Activated CD8-positive, alpha-beta T cell treated with anti-CD3 and anti-CD28 coated beads for 36 hours (primary cell): Measurements from ENCODE around the gene ZBED1. TPM values are rescaled to one million over a fixed set of nuclear protein-coding genes. Genes with fewer than 3 reads are reported as not detected.
"Not testable (repeated sequence)": the region's sequence is repeated elsewhere in the genome, so short reads cannot be mapped to it uniquely, and the experiment has no call there.

Experiments
- ATAC-seq: fragments of 200-7000 bp; cut with Tn5 transposase; one replicate; pipeline ENCODE4 v1.10.0; 2021; ENCODE audit warnings: mild to moderate bottlenecking, moderate library complexity
- CTCF ChIA-PET: fragments of 350-600 bp; sonication (Branson Sonifier 250); formaldehyde crosslinking; loops from one replicate; lab custom pipeline; 2021; ENCODE audit warnings: antibody characterized with exemption; lab: Charles Lee
- POLR2A ChIA-PET: fragments of 350-600 bp; sonication (Branson Sonifier 250); formaldehyde crosslinking; loops from one replicate; lab custom pipeline; 2021; ENCODE audit warnings: antibody characterized with exemption; lab: Charles Lee
- DNase-seq: peaks from one replicate; pipeline ENCODE4 v3.0.0-alpha.2; 2020
- H3K27ac Mint-ChIP-seq: one replicate; pipeline ENCODE4 v1.8.0; 2021; ENCODE audit warnings: mild to moderate bottlenecking, mixed read lengths
- H3K27me3 Mint-ChIP-seq: one replicate; pipeline ENCODE4 v1.8.0; 2021; ENCODE audit warnings: mixed read lengths
- H3K36me3 Mint-ChIP-seq: one replicate; pipeline ENCODE4 v1.8.0; 2021; ENCODE audit warnings: low read depth, mixed read lengths
- H3K4me1 Mint-ChIP-seq: one replicate; pipeline ENCODE4 v1.8.0; 2021; ENCODE audit warnings: low read depth, mixed read lengths
- H3K4me3 Mint-ChIP-seq: one replicate; pipeline ENCODE4 v1.8.0; 2021; ENCODE audit warnings: mild to moderate bottlenecking, moderate library complexity, mixed read lengths
- H3K9me3 Mint-ChIP-seq: one replicate; pipeline ENCODE4 v1.8.0; 2021; ENCODE audit warnings: mixed read lengths
- CTCF ChIP-seq: fragments of 200-600 bp; IDR thresholded peaks from one replicate; pipeline ENCODE4 v1.8.0; 2022; ENCODE audit warnings: antibody characterized with exemption, mild to moderate bottlenecking
- intact Hi-C: fragments of 100-400 bp; cut with micrococcal nuclease; formaldehyde crosslinking; loops from one replicate; pipeline ENCODE4 v1.10.0; 2022
- total RNA-seq, 2 experiments: library from RNA; stranded (reverse); gene quantifications; one replicate each; pipeline ENCODE4 v1.2.3, GENCODE V29; 2021

ZBED1 gene
- total RNA-seq, 2 experiments from 2014 or later: 26.3 to 28.7 TPM

- POLR2A ChIA-PET: no interaction called here
- H3K27ac Mint-ChIP-seq: no peak overlapping the region
- peaks cover 4% of the 10 kb centered on the region for H3K9me3 Mint-ChIP-seq
- DNase-seq: no peak
- H3K27me3 Mint-ChIP-seq: no peaks in the 10 kb centered on the region
- H3K4me3 Mint-ChIP-seq: no peak overlapping the region
- ATAC-seq: no peak
- CTCF ChIA-PET: no interaction called here
- H3K4me1 Mint-ChIP-seq: peaks cover 3% of the 10 kb centered on the region
- TF ChIP-seq CTCF: no peak
- H3K36me3 Mint-ChIP-seq: peaks cover 12% of the 10 kb centered on the region
- intact Hi-C loops: no loop called here
These were observed 38.7 kb downstream of the ZBED1 start for GRCh38 chrX:2462074-2462473.

- no peak for DNase-seq
- intact Hi-C loops: no loop called here
- Mint-ChIP-seq H3K4me3 (no peak overlapping the region), H3K9me3 (peaks cover 4% of the 10 kb centered on the region), H3K4me1 (peaks cover 6% of the 10 kb centered on the region), H3K27ac (no peak overlapping the region), H3K36me3 (peaks cover 12% of the 10 kb centered on the region), H3K27me3 (no peaks in the 10 kb centered on the region)
- CTCF ChIA-PET: no interaction called here
- ATAC-seq: no peak
- POLR2A ChIA-PET: no interaction called here
- TF ChIP-seq CTCF: no peak
These were observed 39.1 kb downstream of the ZBED1 start for GRCh38 chrX:2461711-2462016.

DNA sequence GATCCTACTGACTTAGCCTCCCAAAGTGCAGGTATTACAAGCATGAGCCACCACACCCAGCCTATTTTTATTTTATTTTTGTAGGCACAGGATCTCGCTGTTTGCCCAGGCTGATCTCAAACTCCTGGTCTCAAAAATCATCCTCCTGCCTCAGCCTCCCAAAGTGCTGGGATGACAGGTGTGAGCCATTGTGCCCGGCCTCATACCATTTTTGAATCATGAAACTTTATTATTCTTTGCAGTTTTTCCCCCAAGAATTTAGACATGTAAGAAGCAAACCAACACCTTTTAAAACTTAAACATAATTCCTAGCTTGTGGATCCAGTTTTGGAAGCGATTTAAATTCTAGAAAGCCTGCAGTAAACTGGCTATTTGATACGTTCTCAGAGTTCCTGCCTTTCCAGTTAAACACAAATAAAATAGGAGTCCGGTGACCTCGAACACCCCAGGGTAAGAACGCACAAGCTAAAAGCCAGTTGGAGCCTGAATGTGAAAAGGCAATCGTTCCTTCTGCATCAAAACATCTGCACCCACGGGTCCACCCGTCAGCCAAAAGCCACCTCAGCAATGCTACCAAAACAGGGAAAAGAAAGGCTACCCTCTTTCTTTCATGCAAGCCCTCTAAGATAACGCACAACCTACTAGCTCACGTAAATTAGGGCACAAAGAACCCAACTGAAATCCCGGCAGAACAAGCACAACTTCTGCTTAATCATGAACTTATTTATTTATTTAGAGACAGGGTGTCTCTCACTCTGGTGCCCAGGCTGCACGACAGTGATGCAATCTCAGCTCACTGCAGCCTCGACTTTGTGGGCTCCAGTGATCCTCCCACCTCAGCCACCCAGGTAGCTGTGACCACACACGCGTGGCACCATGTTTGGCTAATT lies 39.7 kb downstream of the ZBED1 start:
- POLR2A ChIA-PET, H3K27ac Mint-ChIP-seq, H3K4me3 Mint-ChIP-seq, ATAC-seq, H3K9me3 Mint-ChIP-seq, H3K4me1 Mint-ChIP-seq, intact Hi-C loops, DNase-seq, H3K27me3 Mint-ChIP-seq, CTCF ChIA-PET: not testable (repeated sequence)
- H3K36me3 Mint-ChIP-seq: peaks cover 11% of the 10 kb centered on the region

DNA sequence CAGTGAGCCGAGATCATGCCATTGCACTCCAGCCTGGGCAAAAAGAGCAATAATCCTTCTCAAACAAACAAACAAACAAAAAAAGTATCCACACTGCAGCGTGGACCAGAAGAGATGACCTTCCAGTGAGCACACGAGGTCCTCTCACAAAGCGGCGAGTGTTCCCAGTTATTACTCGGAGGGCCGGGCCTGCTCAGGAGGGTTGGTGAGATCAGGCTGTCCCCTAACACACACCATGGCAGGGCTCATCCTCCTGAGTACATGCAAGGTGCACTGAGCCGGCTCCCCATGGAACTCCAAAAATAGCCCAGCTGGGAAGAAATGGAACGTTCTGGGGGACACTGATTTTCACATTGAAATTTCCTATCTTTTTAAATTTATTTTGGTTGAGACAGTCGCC lies 40.7 kb downstream of the ZBED1 start:
- POLR2A ChIA-PET, H3K27me3 Mint-ChIP-seq, CTCF ChIA-PET, H3K27ac Mint-ChIP-seq, ATAC-seq, H3K9me3 Mint-ChIP-seq, H3K4me1 Mint-ChIP-seq, DNase-seq, intact Hi-C loops, H3K4me3 Mint-ChIP-seq: not testable (repeated sequence)
- peaks cover 11% of the 10 kb centered on the region for H3K36me3 Mint-ChIP-seq

GRCh38 chrX:2458309-2458708 lies 42.5 kb downstream of the ZBED1 start:
- Mint-ChIP-seq H3K4me3 (no peak overlapping the region), H3K27me3 (no peaks in the 10 kb centered on the region), H3K36me3 (peaks cover 11% of the 10 kb centered on the region), H3K4me1 (peaks cover 5% of the 10 kb centered on the region), H3K27ac (no peak overlapping the region), H3K9me3 (peaks cover 4% of the 10 kb centered on the region)
- ChIA-PET POLR2A (no interaction called here), CTCF (no interaction called here)
- DNase-seq: no peak
- no peak for ATAC-seq
- intact Hi-C loops: no loop called here
- TF ChIP-seq CTCF: no peak

DNA sequence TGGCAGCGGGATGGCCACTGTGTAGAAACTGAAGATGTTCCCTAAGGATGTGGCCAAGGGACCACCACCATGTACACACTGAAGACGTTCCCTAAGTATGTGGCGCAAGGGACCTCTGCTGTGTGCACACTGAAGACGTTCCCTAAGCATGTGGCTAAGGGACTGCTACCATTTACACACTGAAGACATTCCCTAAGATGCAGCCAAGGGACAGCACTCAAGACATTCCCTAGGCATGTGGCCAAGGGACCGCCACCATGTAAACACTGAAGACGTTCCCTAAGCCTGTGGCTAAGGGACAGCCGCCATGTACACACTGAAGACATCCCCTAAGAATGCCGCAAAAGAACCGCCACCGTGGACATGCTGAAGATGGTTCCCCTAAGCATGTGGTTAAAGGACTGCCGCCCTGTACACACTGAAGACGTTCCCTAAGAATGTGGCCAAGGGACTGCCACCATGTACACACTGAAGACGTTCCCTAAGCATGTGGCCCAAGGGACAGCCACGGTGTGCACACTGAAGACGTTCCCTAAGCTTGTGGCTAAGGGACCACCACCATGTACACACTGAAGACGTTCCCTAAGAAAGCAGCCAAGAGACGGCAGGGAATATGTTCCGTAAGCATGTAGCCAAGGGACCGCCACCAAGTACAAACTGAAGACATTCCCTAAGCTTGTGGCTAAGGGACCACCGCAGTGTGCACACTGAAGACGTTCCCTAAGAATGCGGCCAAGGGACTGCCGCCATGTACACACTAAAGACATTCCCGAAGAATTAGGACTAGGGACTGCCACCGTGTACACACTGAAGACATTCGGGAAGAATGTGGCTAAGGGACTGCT lies 43.3 kb downstream of the ZBED1 start:
- ChIA-PET POLR2A (no interaction called here), CTCF (no interaction called here)
- no peak overlapping the region for H3K4me3 Mint-ChIP-seq
- peaks cover 4% of the 10 kb centered on the region for H3K9me3 Mint-ChIP-seq
- intact Hi-C loops: no loop called here
- DNase-seq: no peak
- ATAC-seq: no peak
- H3K27me3 Mint-ChIP-seq: no peaks in the 10 kb centered on the region
- no peak for TF ChIP-seq CTCF
- H3K27ac Mint-ChIP-seq: no peak overlapping the region
- H3K4me1 Mint-ChIP-seq: peaks cover 5% of the 10 kb centered on the region
- H3K36me3 Mint-ChIP-seq: peaks cover 17% of the 10 kb centered on the region

GRCh38 chrX:2456091-2456490 lies 44.7 kb downstream of the ZBED1 start:
- H3K9me3 Mint-ChIP-seq, DNase-seq, intact Hi-C loops, H3K27me3 Mint-ChIP-seq, H3K4me3 Mint-ChIP-seq, H3K27ac Mint-ChIP-seq, ATAC-seq, CTCF ChIA-PET, POLR2A ChIA-PET: not testable (repeated sequence)
- Mint-ChIP-seq H3K36me3 (peaks cover 22% of the 10 kb centered on the region), H3K4me1 (peaks cover 14% of the 10 kb centered on the region)

DNA sequence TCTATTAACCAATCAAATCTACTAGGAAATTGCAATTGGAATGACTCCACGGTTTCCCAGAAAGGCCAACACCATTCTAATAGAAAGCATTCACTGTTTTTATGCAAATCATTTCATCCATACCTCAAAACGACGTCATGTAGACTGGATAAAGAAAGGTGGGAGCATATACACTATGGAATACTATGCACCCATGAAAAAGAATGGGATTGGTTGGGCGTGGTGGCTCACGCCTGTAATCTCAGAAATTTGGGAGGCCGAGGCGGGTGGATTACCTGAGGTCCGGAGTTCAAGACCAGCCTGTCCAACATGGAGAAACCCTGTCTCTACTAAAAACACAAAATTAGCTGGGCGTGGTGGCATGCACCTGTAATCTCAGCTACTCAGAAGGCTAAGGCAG lies 46.2 kb downstream of the ZBED1 start:
- H3K27me3 Mint-ChIP-seq, H3K9me3 Mint-ChIP-seq, CTCF ChIA-PET, DNase-seq, POLR2A ChIA-PET, H3K27ac Mint-ChIP-seq, intact Hi-C loops, ATAC-seq, H3K4me3 Mint-ChIP-seq: not testable (repeated sequence)
- peaks cover 22% of the 10 kb centered on the region for H3K36me3 Mint-ChIP-seq
- peaks cover 18% of the 10 kb centered on the region for H3K4me1 Mint-ChIP-seq
